ENCODE results near the gene SH2D4B. TPM values are rescaled to one million over a fixed set of nuclear protein-coding genes. Genes with fewer than 3 reads are reported as not detected.
A peak's percentile ranks its signal among the peaks of the same experiment; 100 is the strongest.

Gene SH2D4B
- total RNA-seq, 2 donors from 2014 or later = 0.13 TPM; not detected in 1

DNA sequence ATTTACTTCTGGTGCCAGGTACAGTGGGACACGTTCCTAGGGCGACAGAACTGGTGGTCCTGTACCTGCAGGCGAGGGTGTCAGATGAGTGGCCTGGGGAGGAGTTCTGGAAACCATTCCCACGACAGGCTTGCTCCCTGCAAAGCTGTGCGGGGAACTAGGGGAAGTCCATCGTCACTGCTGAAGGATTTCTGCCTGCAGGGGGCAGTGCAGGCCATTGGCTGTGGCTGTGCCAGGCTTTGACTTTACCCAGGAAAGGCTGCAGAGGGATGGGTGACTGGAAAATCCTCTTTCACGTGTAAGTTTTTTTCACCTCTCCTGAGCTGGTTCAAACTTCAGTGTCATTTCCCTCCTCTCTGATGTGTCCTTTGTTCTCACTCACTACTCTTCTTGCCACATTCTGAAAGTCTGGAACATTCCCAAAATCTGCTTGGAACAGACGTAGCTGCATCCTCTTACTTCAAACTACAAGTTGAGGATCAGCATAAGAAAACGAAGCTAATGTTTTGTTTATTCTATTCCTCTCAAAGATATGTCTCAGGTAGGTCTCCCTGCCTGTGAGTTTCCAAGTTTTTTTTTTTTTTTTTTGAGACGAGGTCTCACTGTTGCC lies 126.5 kb downstream of the SH2D4B start:
- H3K4me3 ChIP-seq (ENCODE audit: low read length) = no peak overlapping the region
- H3K27me3 Mint-ChIP-seq (ENCODE audit: insufficient read depth) = no peaks in the 10 kb centered on the region
- no peaks in the 10 kb centered on the region for H3K4me1 ChIP-seq (ENCODE audit: control insufficient read depth, insufficient read depth, low read length)
- no peak overlapping the region for H3K27ac ChIP-seq (ENCODE audit: low read depth, low read length)
- peak; percentile 98 for DNase-seq
- WGBS, 2 experiments (ENCODE audit: insufficient coverage in 1 of 2, insufficient read length in 1 of 2) = 28 to 36% methylated on average over 4 to 10 of the region's 10 CpGs
- peak overlapping the region; percentile 49 for H3K27ac Mint-ChIP-seq
- TF ChIP-seq, protein P1, sequence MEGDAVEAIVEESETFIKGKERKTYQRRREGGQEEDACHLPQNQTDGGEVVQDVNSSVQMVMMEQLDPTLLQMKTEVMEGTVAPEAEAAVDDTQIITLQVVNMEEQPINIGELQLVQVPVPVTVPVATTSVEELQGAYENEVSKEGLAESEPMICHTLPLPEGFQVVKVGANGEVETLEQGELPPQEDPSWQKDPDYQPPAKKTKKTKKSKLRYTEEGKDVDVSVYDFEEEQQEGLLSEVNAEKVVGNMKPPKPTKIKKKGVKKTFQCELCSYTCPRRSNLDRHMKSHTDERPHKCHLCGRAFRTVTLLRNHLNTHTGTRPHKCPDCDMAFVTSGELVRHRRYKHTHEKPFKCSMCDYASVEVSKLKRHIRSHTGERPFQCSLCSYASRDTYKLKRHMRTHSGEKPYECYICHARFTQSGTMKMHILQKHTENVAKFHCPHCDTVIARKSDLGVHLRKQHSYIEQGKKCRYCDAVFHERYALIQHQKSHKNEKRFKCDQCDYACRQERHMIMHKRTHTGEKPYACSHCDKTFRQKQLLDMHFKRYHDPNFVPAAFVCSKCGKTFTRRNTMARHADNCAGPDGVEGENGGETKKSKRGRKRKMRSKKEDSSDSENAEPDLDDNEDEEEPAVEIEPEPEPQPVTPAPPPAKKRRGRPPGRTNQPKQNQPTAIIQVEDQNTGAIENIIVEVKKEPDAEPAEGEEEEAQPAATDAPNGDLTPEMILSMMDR (conservative IDR thresholded peaks at IDR 0.05) = peak; percentile 98
- H3K9me3 ChIP-seq (ENCODE audit: control insufficient read depth, low read length) = no peaks in the 10 kb centered on the region
- no peaks in the 10 kb centered on the region for H3K36me3 ChIP-seq (ENCODE audit: control insufficient read depth, insufficient read depth, low read length)
- no peaks in the 10 kb centered on the region for H3K27me3 ChIP-seq (ENCODE audit: control insufficient read depth, insufficient read depth, low read length, poor library complexity, severe bottlenecking)
- no peaks in the 10 kb centered on the region for H3K9me3 Mint-ChIP-seq
- no peaks in the 10 kb centered on the region for H3K36me3 Mint-ChIP-seq (ENCODE audit: low read depth)
- no peak overlapping the region for H3K9ac ChIP-seq (ENCODE audit: extremely low read depth, low read length, poor library complexity, severe bottlenecking)
- H3K4me3 Mint-ChIP-seq = no peak overlapping the region
- peaks cover 10% of the 10 kb centered on the region for H3K4me1 Mint-ChIP-seq

DNA sequence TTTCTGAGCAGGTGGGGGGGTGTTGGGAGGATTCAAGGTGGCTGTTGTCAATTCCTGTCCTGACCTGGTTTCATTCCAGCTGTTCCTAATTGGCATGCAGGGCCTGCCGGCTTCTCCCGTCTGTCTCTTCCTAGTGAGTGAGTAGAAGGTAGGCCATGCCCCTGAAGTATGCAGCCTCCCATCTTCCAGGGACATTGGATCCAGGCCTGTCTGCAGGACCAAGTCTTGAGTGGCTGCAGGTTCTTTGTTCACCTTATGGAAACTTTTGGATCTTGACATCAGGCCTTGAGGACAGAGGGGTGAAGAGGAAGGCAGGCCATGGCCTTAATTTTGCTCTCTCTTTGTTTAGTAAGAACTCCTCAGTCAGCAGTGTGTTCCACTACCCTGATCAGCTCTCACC lies 131.8 kb downstream of the SH2D4B start:
- Histone ChIP-seq H3K36me3 (ENCODE audit: control insufficient read depth, insufficient read depth, low read length) (no peaks in the 10 kb centered on the region), H3K4me1 (ENCODE audit: control insufficient read depth, insufficient read depth, low read length) (no peaks in the 10 kb centered on the region), H3K9ac (ENCODE audit: extremely low read depth, low read length, poor library complexity, severe bottlenecking) (no peak overlapping the region), H3K27me3 (ENCODE audit: control insufficient read depth, insufficient read depth, low read length, poor library complexity, severe bottlenecking) (no peaks in the 10 kb centered on the region), H3K27ac (ENCODE audit: low read depth, low read length) (no peak overlapping the region), H3K4me3 (ENCODE audit: low read length) (no peak overlapping the region), H3K9me3 (ENCODE audit: control insufficient read depth, low read length) (no peaks in the 10 kb centered on the region)
- no peaks in the 10 kb centered on the region for H3K27me3 Mint-ChIP-seq (ENCODE audit: insufficient read depth)
- H3K4me1 Mint-ChIP-seq = no peaks in the 10 kb centered on the region
- 83 to 95% methylated on average over 2 of the region's 2 CpGs for WGBS, 2 experiments (ENCODE audit: insufficient coverage in 1 of 2, insufficient read length in 1 of 2)
- TF ChIP-seq, protein P1 (conservative IDR thresholded peaks at IDR 0.05) = no peak
- H3K27ac Mint-ChIP-seq = no peak overlapping the region
- peak; percentile 12 for DNase-seq
- H3K9me3 Mint-ChIP-seq = no peaks in the 10 kb centered on the region
- H3K4me3 Mint-ChIP-seq = no peak overlapping the region
- no peaks in the 10 kb centered on the region for H3K36me3 Mint-ChIP-seq (ENCODE audit: low read depth)

DNA sequence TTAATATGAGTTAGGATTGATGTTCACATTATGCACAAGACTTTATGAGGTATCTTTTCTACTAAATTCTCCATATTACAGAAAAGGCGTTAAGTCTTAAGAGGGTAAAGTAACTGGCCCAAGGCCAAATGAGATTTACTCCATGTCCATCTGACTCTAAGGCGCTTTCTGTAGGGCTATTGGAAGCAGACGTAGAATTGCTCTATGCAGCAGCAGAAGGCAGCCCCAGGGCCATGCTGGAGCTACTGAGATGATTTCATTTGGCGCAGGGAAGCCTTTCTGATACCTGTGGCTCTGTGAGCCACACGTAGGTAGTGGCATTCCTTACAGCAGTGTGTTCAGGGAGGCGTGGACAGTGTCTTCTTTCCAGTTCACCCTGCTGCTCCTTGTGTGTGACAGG lies 133.1 kb downstream of the SH2D4B start:
- no peaks in the 10 kb centered on the region for H3K9me3 Mint-ChIP-seq
- 92 to 95% methylated on average over 6 of the region's 6 CpGs for WGBS, 2 experiments (ENCODE audit: insufficient coverage in 1 of 2, insufficient read length in 1 of 2)
- H3K4me1 ChIP-seq (ENCODE audit: control insufficient read depth, insufficient read depth, low read length) = no peaks in the 10 kb centered on the region

More for the DNA sequence above, 133.1 kb downstream of the SH2D4B start:
- no peaks in the 10 kb centered on the region for H3K27me3 Mint-ChIP-seq (ENCODE audit: insufficient read depth)
- H3K27me3 ChIP-seq (ENCODE audit: control insufficient read depth, insufficient read depth, low read length, poor library complexity, severe bottlenecking) = no peaks in the 10 kb centered on the region
- H3K9ac ChIP-seq (ENCODE audit: extremely low read depth, low read length, poor library complexity, severe bottlenecking) = no peak overlapping the region
- peak; percentile 20 for DNase-seq
- H3K4me3 Mint-ChIP-seq = no peak overlapping the region
- H3K36me3 Mint-ChIP-seq (ENCODE audit: low read depth) = no peaks in the 10 kb centered on the region
- H3K27ac ChIP-seq (ENCODE audit: low read depth, low read length) = no peak overlapping the region
- no peaks in the 10 kb centered on the region for H3K4me1 Mint-ChIP-seq
- no peaks in the 10 kb centered on the region for H3K36me3 ChIP-seq (ENCODE audit: control insufficient read depth, insufficient read depth, low read length)
- H3K27ac Mint-ChIP-seq = no peak overlapping the region
- no peak overlapping the region for H3K4me3 ChIP-seq (ENCODE audit: low read length)
- TF ChIP-seq, protein P1 (conservative IDR thresholded peaks at IDR 0.05) = no peak
- no peaks in the 10 kb centered on the region for H3K9me3 ChIP-seq (ENCODE audit: control insufficient read depth, low read length)

Data from endodermal cell (in vitro differentiated cells).